ENCODE measurements around the gene PTPMT1.
"Not testable (repeated sequence)": the region's sequence is repeated elsewhere in the genome, so short reads cannot be mapped to it uniquely, and the experiment has no call there.

The PTPMT1 gene

GRCh38 chr11:47550288-47551047 lies 14.9 kb upstream of the PTPMT1 start:
- no peak for DNase-seq

- DNase-seq = no peak
These were observed 14.3 kb upstream of the PTPMT1 start for GRCh38 chr11:47551086-47551485.

- DNase-seq = no peak
These were observed 13.3 kb upstream of the PTPMT1 start for GRCh38 chr11:47552056-47552565.

- DNase-seq = peak; percentile 94
These were observed 12.6 kb upstream of the PTPMT1 start, which contains the start of gene CELF1 for GRCh38 chr11:47552566-47553405. Gene CELF1 (minus strand): TSS chr11:47553132. CDS start chr11:47499523, 53,609 bp downstream.

GRCh38 chr11:47553406-47553743 lies 12.0 kb upstream of the PTPMT1 start:
- no peak for DNase-seq

- DNase-seq = not testable (repeated sequence)
These were observed 8.4 kb upstream of the PTPMT1 start for GRCh38 chr11:47557004-47557403.

- no peak for DNase-seq
These were observed 6.7 kb upstream of the PTPMT1 start for GRCh38 chr11:47558695-47559094.

GRCh38 chr11:47560426-47560825 lies 5.0 kb upstream of the PTPMT1 start:
- DNase-seq = no peak

GRCh38 chr11:47562393-47562792 lies 3.0 kb upstream of the PTPMT1 start:
- DNase-seq = not testable (repeated sequence)

- not testable (repeated sequence) for DNase-seq
These were observed 1.0 kb upstream of the PTPMT1 start for GRCh38 chr11:47564366-47564765.

GRCh38 chr11:47564933-47565339 lies 463 bp upstream of the PTPMT1 start:
- DNase-seq = no peak

GRCh38 chr11:47566149-47566698 lies 825 bp downstream of the PTPMT1 start:
- no peak for DNase-seq

GRCh38 chr11:47569646-47570045 lies 4.2 kb downstream of the PTPMT1 start:
- DNase-seq = no peak

GRCh38 chr11:47570651-47571356 lies 5.4 kb downstream of the PTPMT1 start:
- no peak for DNase-seq

- DNase-seq = no peak
These were observed 5.9 kb downstream of the PTPMT1 start for GRCh38 chr11:47571357-47571729.

GRCh38 chr11:47571895-47572294 lies 6.5 kb downstream of the PTPMT1 start:
- DNase-seq = no peak

GRCh38 chr11:47572715-47573255 lies 7.4 kb downstream of the PTPMT1 start:
- DNase-seq = no peak

- no peak for DNase-seq
These were observed 7.9 kb downstream of the PTPMT1 start for GRCh38 chr11:47573321-47573720.

- no peak for DNase-seq
These were observed 12.2 kb downstream of the PTPMT1 start for GRCh38 chr11:47577460-47578041.

- DNase-seq = peak; percentile 95
These were observed 13.4 kb downstream of the PTPMT1 start, which contains the start of the genes KBTBD4 and NDUFS3 for GRCh38 chr11:47578524-47579494. Gene KBTBD4 (minus strand): TSS chr11:47578970. CDS start chr11:47578951, 19 bp downstream. Gene NDUFS3 (plus strand): TSS chr11:47579074. CDS start chr11:47579092, 18 bp downstream.

- DNase-seq = no peak
These were observed 18.4 kb downstream of the PTPMT1 start for GRCh38 chr11:47583844-47584243.

Measured in right forelimb (tissue), 1 donor.